GM06990 (cell line): ENCODE data around the gene NFKB1.

Experiments
- DNase-seq: peaks from one replicate; pipeline ENCODE4 v3.0.0-alpha.2; 2011; ENCODE audit not compliant: insufficient read length; ENCODE audit errors: extremely low read depth
- H3K27me3 ChIP-seq: replicated peaks from 2 replicates; pipeline ENCODE4 v1.6.0; 2011; ENCODE audit warnings: low read length; ENCODE audit not compliant: control insufficient read depth, insufficient read depth
- H3K36me3 ChIP-seq: 2 replicates; pipeline ENCODE4 v1.5.1; 2011; ENCODE audit warnings: low read length; ENCODE audit not compliant: control insufficient read depth, insufficient read depth
- H3K4me3 ChIP-seq: replicated peaks from 2 replicates; pipeline ENCODE4 v1.5.1; 2011; ENCODE audit warnings: low read depth, mild to moderate bottlenecking, control low read depth, low read length
- TF ChIP-seq, protein P1 (sequence below): IDR thresholded peaks from 2 replicates; pipeline ENCODE4 v1.5.1; 2011; ENCODE audit warnings: low read length, control low read depth, mild to moderate bottlenecking, inconsistent platforms; ENCODE audit not compliant: insufficient read depth, poor library complexity, severe bottlenecking

The NFKB1 gene

DNA sequence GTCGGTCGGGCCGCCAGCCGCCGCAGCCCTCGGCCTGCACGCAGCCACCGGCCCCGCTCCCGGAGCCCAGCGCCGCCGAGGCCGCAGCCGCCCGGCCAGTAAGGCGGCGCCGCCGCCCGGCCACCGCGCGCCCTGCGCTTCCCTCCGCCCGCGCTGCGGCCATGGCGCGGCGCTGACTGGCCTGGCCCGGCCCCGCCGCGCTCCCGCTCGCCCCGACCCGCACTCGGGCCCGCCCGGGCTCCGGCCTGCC is 213 bp downstream of the NFKB1 start:
- H3K36me3 ChIP-seq = no peaks in the 10 kb centered on the region
- no peak for DNase-seq
- peak overlapping the region; percentile 96 for H3K4me3 ChIP-seq
- no peaks in the 10 kb centered on the region for H3K27me3 ChIP-seq
- TF ChIP-seq, protein P1, sequence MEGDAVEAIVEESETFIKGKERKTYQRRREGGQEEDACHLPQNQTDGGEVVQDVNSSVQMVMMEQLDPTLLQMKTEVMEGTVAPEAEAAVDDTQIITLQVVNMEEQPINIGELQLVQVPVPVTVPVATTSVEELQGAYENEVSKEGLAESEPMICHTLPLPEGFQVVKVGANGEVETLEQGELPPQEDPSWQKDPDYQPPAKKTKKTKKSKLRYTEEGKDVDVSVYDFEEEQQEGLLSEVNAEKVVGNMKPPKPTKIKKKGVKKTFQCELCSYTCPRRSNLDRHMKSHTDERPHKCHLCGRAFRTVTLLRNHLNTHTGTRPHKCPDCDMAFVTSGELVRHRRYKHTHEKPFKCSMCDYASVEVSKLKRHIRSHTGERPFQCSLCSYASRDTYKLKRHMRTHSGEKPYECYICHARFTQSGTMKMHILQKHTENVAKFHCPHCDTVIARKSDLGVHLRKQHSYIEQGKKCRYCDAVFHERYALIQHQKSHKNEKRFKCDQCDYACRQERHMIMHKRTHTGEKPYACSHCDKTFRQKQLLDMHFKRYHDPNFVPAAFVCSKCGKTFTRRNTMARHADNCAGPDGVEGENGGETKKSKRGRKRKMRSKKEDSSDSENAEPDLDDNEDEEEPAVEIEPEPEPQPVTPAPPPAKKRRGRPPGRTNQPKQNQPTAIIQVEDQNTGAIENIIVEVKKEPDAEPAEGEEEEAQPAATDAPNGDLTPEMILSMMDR = no peak

DNA sequence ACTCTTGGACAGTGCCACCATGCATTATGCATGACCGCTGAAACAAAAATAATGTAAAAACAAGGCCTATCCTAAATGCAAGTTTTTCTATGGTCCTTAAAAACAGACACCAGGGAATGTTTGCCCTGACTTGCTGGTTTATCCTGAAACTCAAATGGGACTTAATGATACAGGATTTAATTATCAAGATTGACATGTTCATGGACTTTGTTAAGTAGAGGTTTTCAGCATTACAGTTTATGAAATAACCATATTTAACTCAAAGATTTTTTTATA is 1.3 kb downstream of the NFKB1 start:
- TF ChIP-seq, protein P1 = no peak
- no peak for DNase-seq

DNA sequence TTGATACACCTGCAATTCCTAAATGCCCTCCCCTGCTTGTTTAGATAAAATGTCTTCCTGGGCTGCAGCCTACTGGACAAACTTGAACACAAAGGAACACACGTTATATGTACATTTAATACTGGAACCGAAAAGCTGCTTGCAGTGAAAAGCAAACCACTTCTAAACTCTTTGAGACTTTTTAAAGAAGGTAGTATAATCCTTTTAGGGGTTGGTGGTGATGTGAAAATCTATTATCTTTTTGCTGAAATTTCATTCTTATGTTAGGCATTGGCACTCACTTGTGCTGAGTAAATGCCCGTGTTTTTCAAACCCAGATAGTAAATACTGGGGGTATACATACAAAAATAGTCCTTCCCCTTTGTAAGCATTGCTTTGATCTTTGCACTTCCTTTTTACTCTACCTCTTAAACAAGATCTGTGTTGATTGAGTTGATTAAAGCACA is 2.2 kb downstream of the NFKB1 start:
- TF ChIP-seq, protein P1 = no peak
- Histone ChIP-seq H3K4me3 (peak overlapping the region; percentile 96), H3K27me3 (no peaks in the 10 kb centered on the region), H3K36me3 (no peaks in the 10 kb centered on the region)
- no peak for DNase-seq

More for the DNA sequence above, 1.3 kb downstream of the NFKB1 start:
- no peaks in the 10 kb centered on the region for H3K36me3 ChIP-seq
- no peaks in the 10 kb centered on the region for H3K27me3 ChIP-seq
- peak overlapping the region; percentile 96 for H3K4me3 ChIP-seq

DNA sequence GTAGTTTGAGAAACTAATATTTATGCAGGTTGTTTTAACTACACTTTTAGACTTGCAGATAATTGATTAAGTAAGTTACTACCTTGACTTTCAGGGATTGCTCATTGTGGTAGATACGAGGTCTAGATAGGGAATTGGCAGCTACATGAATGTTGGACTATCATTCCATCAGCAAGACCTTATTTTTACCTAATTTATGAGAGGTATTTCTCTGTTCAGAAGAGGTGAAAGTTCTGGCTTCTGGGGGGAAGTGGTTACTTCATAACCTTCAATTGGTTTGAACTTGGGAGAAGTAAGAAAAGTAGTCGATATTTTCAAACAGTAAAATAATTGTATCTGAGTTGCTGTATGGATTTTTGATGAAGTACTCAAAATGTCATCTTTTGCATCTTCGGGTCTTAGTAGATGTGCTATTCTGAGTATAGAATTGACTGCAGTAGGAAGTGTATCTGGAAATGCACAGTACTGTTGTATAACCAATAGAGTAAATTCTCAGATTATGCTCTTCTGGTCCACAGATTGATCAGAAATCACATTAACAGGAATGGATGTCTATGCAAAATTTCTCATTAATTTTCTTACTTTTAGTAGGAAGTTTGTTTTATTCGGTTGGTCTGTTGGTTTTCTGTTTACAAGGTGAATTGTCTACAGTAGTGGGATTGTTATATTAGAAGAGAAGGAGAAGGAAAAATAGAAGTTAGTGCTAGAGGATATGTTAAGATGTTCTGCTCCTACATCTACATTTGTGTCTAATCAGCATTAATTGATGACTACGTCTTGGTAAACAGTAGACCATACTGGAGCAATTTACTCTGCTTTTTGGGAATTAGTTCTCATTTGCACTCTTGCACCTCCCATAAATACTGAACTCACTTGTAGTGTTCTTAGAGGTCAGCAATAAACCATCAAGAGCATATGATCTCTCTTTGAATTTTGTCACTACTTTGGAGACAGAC is 3.0 kb downstream of the NFKB1 start:
- peak overlapping the region; percentile 96 for H3K4me3 ChIP-seq
- no peak for DNase-seq
- TF ChIP-seq, protein P1 = no peak
- H3K36me3 ChIP-seq = no peaks in the 10 kb centered on the region
- H3K27me3 ChIP-seq = no peaks in the 10 kb centered on the region

DNA sequence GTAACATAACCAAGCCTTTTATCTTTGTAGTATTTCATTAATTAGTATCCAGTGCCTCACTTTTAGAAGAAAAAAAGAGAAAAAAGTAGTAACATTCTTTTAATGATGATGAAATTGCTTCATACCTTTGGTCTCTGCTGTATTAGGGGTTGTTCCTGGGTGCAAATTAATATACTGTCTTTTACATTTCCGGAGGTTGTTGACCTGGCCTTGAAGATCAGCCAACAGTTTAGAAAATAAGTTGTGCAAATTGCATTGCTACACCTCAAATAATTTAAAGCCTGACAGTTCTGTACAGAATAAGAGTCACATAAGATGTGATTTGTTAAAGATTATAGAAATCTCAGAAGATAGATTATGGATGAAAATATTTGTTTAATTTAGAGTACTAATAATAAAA is 3.8 kb downstream of the NFKB1 start:
- TF ChIP-seq, protein P1 = no peak
- DNase-seq = no peak
- Histone ChIP-seq H3K27me3 (no peaks in the 10 kb centered on the region), H3K36me3 (no peaks in the 10 kb centered on the region; the same call in 1 of the 2 replicates), H3K4me3 (peak overlapping the region; percentile 96)
